Spleen (tissue), 7 donors: ENCODE data around the gene C1QTNF12.

Experiments
- CTCF ChIP-seq, 11 experiments: fragments of 200-600 bp in 7 of 11; fragments of 450-650 bp in 4 of 11; sonication (generic) in 4 of 11; IDR thresholded peaks in 8 of 11; conservative IDR thresholded peaks in 3 of 11; 1 replicate in 7 of 11; 2 replicates in 4 of 11; pipeline versions ENCODE4 v1.4.0 to v1.8.0; 2016 to 2021; ENCODE audit warnings: antibody characterized with exemption in 11 of 11, inconsistent platforms in 4 of 11, mild to moderate bottlenecking in 1 of 11
- POLR2AphosphoS5 ChIP-seq, 3 donors: sonication (generic); formaldehyde crosslinking; IDR thresholded peaks; one replicate each; pipeline ENCODE4 v1.5.1; 2017; ENCODE audit warnings: antibody characterized with exemption in 3 of 3
- donor health status: DM: no; HTN: no; CAD: no; lungs with moderate emphysema.
- donor health status: DM: no; HTN: no; CAD: no.
- donor health status: DM: no; HTN: no; CAD: no.

DNA sequence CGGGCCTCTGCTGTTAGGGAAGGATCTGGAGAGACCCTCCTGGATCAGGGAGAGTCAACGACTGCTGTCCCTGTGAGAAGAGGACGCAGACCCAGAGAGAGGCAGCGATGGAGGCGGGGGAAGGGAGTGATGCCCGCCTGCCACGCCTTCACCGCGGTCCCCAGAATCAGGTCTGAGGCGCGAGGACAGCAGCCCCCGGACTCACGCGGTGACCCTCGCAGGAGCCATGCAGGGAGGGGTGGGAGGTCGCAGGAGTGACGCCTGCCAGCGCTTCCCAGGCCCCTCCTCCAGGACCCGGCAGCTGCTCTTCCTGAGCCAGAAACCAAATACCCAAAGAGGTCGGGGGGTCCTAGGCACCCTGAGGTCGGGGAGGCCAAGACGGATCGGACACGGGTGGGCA, 26.3 kb downstream of the C1QTNF12 start:
- no peak for TF ChIP-seq CTCF (IDR thresholded peaks at IDR 0.05 in 8 of 11, conservative IDR thresholded peaks at IDR 0.05 in 3 of 11)
- no peak for TF ChIP-seq POLR2AphosphoS5 (IDR thresholded peaks at IDR 0.05)
